ENCODE results near the gene ADAMTS19.

Gene ADAMTS19

GRCh38 chr5:129459777-129460671, at the start of gene ADAMTS19:
TSS of gene ADAMTS19 (plus strand) at chr5:129460298. CDS start at chr5:129460392, 94 bp downstream.
- no peaks in the 10 kb centered on the region for H3K4me1 ChIP-seq (ENCODE audit: insufficient read depth, poor library complexity, severe bottlenecking)
- peaks cover 72% of the 10 kb centered on the region for H3K27me3 ChIP-seq (ENCODE audit: insufficient read depth, poor library complexity, severe bottlenecking)
- no peaks in the 10 kb centered on the region for H3K9me3 ChIP-seq (ENCODE audit: severe bottlenecking)
- H3K4me3 ChIP-seq (ENCODE audit: severe bottlenecking) = peak within 1 kb of the TSS; percentile 23
- peak; percentile 86 for ATAC-seq (ENCODE audit: low read depth)
- no peaks in the 10 kb centered on the region for H3K36me3 ChIP-seq (ENCODE audit: low read depth)
- DNase-seq (ENCODE audit: low spot score) = peak; percentile 59
- no peak within 1 kb of the TSS for H3K27ac ChIP-seq (ENCODE audit: poor library complexity, severe bottlenecking)
- no peak for TF ChIP-seq CTCF (IDR thresholded peaks at IDR 0.05; ENCODE audit: poor library complexity, severe bottlenecking)

- H3K9me3 ChIP-seq (ENCODE audit: severe bottlenecking) = no peaks in the 10 kb centered on the region
- no peak for ATAC-seq (ENCODE audit: low read depth)
- DNase-seq (ENCODE audit: low spot score) = no peak
- no peaks in the 10 kb centered on the region for H3K27me3 ChIP-seq (ENCODE audit: insufficient read depth, poor library complexity, severe bottlenecking)
- no peak for TF ChIP-seq CTCF (IDR thresholded peaks at IDR 0.05; ENCODE audit: poor library complexity, severe bottlenecking)
- no peak overlapping the region for H3K27ac ChIP-seq (ENCODE audit: poor library complexity, severe bottlenecking)
- H3K36me3 ChIP-seq (ENCODE audit: low read depth) = no peaks in the 10 kb centered on the region
- H3K4me3 ChIP-seq (ENCODE audit: severe bottlenecking) = no peak overlapping the region
- no peaks in the 10 kb centered on the region for H3K4me1 ChIP-seq (ENCODE audit: insufficient read depth, poor library complexity, severe bottlenecking)
These were observed 49.6 kb upstream of the ADAMTS19 start for GRCh38 chr5:129410488-129410887.

GRCh38 chr5:129412721-129413120, 47.4 kb upstream of the ADAMTS19 start:
- no peak overlapping the region for H3K27ac ChIP-seq (ENCODE audit: poor library complexity, severe bottlenecking)
- DNase-seq (ENCODE audit: low spot score) (no peak), ATAC-seq (ENCODE audit: low read depth) (no peak)
- H3K9me3 ChIP-seq (ENCODE audit: severe bottlenecking) = no peaks in the 10 kb centered on the region
- H3K4me1 ChIP-seq (ENCODE audit: insufficient read depth, poor library complexity, severe bottlenecking) = no peaks in the 10 kb centered on the region
- H3K36me3 ChIP-seq (ENCODE audit: low read depth) = no peaks in the 10 kb centered on the region
- no peak for TF ChIP-seq CTCF (IDR thresholded peaks at IDR 0.05; ENCODE audit: poor library complexity, severe bottlenecking)
- H3K27me3 ChIP-seq (ENCODE audit: insufficient read depth, poor library complexity, severe bottlenecking) = peaks cover 6% of the 10 kb centered on the region
- no peak overlapping the region for H3K4me3 ChIP-seq (ENCODE audit: severe bottlenecking)

- H3K27me3 ChIP-seq (ENCODE audit: insufficient read depth, poor library complexity, severe bottlenecking) = peaks cover 6% of the 10 kb centered on the region
- H3K36me3 ChIP-seq (ENCODE audit: low read depth) = no peaks in the 10 kb centered on the region
- TF ChIP-seq CTCF (IDR thresholded peaks at IDR 0.05; ENCODE audit: poor library complexity, severe bottlenecking) = no peak
- H3K4me1 ChIP-seq (ENCODE audit: insufficient read depth, poor library complexity, severe bottlenecking) = no peaks in the 10 kb centered on the region
- H3K27ac ChIP-seq (ENCODE audit: poor library complexity, severe bottlenecking) = no peak overlapping the region
- ATAC-seq (ENCODE audit: low read depth) = no peak
- H3K9me3 ChIP-seq (ENCODE audit: severe bottlenecking) = no peaks in the 10 kb centered on the region
- H3K4me3 ChIP-seq (ENCODE audit: severe bottlenecking) = no peak overlapping the region
- DNase-seq (ENCODE audit: low spot score) = no peak
These were observed 46.5 kb upstream of the ADAMTS19 start for GRCh38 chr5:129413570-129413969.

GRCh38 chr5:129419292-129419691, 40.8 kb upstream of the ADAMTS19 start:
- no peak overlapping the region for H3K27ac ChIP-seq (ENCODE audit: poor library complexity, severe bottlenecking)
- H3K9me3 ChIP-seq (ENCODE audit: severe bottlenecking) = no peaks in the 10 kb centered on the region
- TF ChIP-seq CTCF (IDR thresholded peaks at IDR 0.05; ENCODE audit: poor library complexity, severe bottlenecking) = no peak
- H3K4me3 ChIP-seq (ENCODE audit: severe bottlenecking) = no peak overlapping the region
- DNase-seq (ENCODE audit: low spot score) = no peak
- ATAC-seq (ENCODE audit: low read depth) = no peak
- no peaks in the 10 kb centered on the region for H3K36me3 ChIP-seq (ENCODE audit: low read depth)
- no peaks in the 10 kb centered on the region for H3K4me1 ChIP-seq (ENCODE audit: insufficient read depth, poor library complexity, severe bottlenecking)
- H3K27me3 ChIP-seq (ENCODE audit: insufficient read depth, poor library complexity, severe bottlenecking) = peaks cover 6% of the 10 kb centered on the region

Measured in RWPE2 (cell line).